ENCODE data around the gene THAP4.

DNA sequence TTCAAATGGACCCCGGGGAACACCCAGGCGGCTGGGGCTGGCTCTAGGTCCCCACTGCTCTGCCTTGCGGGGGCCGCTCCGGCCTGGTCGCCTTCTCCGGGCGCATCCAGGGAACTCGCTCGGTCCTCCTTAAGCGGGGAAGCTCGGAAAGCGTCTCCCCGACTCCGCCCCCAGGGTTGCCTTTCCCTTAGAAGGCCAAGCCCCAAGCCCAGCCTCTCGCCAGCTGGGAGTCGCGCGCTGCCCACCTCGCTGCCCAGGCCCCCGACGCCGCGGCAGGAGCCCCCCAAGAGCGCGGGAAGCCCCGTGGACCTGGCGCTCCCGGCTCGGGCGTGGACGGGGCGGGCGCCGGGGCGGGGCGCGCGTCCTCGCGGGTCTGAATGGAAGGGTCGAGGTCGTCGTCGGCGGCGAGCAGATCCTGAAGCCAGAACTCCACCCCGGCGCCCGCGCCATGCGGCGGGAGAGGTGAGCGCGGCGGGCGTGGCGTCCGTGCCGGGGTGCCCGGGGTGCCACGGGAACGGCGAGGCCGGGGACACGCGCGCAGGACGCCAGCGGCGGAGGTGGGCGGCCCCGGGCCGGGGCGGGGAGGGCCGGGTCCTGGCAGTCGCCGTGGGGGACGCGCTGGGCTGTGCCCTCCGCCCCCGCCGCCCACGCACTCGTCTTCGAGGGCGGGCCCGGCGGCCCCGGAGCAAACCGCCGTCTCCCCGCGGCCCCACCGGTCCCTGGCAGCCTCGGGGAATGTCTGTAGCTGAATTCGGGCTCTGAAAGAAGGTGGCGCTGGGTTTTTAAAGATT, 78.2 kb downstream of the THAP4 start, which contains the start of gene BOK:
- no peak for TF ChIP-seq CTCF (IDR thresholded peaks at IDR 0.05; ENCODE audit: low read depth, low read length)
- no peak for TF ChIP-seq EZH2phosphoT487 (IDR thresholded peaks at IDR 0.05; ENCODE audit: low read depth)
